T-helper 1 cell treated with Interleukin-12 subunit alpha and Interleukin-12 subunit beta and Interleukin-4 antibody, amounts not matched to agents 30 ng/mL and 1 ng/mL, for 36 hours (primary cell): Measurements from ENCODE around the gene POU2F2. TPM values are rescaled to one million over a fixed set of nuclear protein-coding genes. Genes with fewer than 3 reads are reported as not detected.

Experiments
- intact Hi-C: fragments of 100-400 bp; cut with micrococcal nuclease; formaldehyde crosslinking; loops from one replicate; pipeline ENCODE4 v1.15.1; 2024
- total RNA-seq: library from RNA; stranded (reverse); gene quantifications from 2 replicates; pipeline ENCODE4 v1.2.3, GENCODE V29; 2022

Gene POU2F2
- total RNA-seq: 42.8 and 46.2 TPM in 2 replicates

- intact Hi-C loops: loop anchor here (1.0 to 5.0 kb wide), 11 partner anchors 10 to 291 kb away; partner anchors contain the start of genes MEGF8, PAFAH1B3, PRR19 and ZNF526
Observed at GRCh38 chr19:42132030-42132628, at the start of gene POU2F2. TSS of gene POU2F2 (minus strand) at chr19:42132446. CDS start at chr19:42132411, 35 bp downstream.

- intact Hi-C loops: no loop called here
Observed at GRCh38 chr19:42178791-42179674, 46.8 kb upstream of the POU2F2 start.

DNA sequence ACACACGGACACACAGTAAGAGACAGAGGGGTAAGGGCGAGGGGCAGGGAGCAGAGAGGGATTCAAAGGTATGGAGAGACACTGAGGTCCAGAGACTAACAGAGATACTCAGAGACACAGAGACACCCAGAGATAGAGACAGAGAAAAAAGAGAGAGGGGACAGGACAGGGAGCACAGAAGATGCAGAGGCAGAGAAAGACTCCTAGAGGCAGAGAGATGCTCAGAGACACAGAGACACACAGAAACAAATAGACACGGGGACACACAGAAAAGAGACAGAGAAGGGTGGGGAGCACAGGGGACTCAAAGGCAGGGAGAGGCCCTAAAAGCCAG, 45.4 kb upstream of the POU2F2 start:
- intact Hi-C loops: loop anchor here (1.0 to 2.0 kb wide), 3 partner anchors 8 to 39 kb away; partner anchors contain the start of gene DEDD2

DNA sequence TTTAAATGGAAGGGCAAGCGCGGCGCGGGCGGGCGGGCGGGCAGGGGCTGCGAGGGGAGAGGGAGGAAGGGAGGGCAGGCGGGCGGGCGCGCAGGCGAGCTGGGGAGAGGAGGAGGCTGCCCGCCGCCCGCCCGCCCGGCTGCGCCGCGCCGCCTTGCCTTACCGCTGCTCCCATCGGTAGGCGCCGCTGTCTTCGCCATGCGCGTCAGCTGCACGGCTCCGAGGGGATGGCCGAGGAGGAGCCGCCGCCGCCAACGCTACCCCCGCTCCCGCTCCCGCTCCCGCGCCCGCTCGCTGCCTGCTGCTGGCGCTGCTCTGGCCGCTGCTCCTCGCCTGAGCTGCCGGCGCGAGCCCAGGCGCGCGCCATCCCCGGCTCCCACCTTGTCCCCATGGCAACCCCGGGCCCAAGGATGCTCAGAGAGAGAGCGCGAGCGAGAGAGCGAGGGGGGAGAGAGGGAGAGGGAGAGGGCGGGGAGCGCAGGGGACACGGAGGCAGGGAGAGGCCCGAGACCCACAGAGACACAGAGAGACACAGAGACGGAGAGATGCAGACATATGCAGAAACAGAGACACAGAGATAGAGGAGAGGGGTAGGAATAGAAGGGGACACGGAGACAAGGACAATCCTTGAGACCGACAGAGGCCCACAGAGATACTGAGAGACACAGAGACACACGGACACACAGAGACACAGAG, 44.9 kb upstream of the POU2F2 start:
- intact Hi-C loops: loop anchor here (1.0 to 2.0 kb wide), 4 partner anchors 8 to 44 kb away; partner anchors contain the start of gene DEDD2

GRCh38 chr19:42176649-42176989, 44.4 kb upstream of the POU2F2 start:
- intact Hi-C loops: loop anchor here (1.0 to 2.0 kb wide), 2 partner anchors 40 to 43 kb away; partner anchors contain the start of gene DEDD2

- intact Hi-C loops: loop anchor here (1.0 to 2.0 kb wide), 2 partner anchors 41 to 43 kb away; partner anchors contain the start of gene DEDD2
Observed at GRCh38 chr19:42175952-42176648, 43.9 kb upstream of the POU2F2 start.

DNA sequence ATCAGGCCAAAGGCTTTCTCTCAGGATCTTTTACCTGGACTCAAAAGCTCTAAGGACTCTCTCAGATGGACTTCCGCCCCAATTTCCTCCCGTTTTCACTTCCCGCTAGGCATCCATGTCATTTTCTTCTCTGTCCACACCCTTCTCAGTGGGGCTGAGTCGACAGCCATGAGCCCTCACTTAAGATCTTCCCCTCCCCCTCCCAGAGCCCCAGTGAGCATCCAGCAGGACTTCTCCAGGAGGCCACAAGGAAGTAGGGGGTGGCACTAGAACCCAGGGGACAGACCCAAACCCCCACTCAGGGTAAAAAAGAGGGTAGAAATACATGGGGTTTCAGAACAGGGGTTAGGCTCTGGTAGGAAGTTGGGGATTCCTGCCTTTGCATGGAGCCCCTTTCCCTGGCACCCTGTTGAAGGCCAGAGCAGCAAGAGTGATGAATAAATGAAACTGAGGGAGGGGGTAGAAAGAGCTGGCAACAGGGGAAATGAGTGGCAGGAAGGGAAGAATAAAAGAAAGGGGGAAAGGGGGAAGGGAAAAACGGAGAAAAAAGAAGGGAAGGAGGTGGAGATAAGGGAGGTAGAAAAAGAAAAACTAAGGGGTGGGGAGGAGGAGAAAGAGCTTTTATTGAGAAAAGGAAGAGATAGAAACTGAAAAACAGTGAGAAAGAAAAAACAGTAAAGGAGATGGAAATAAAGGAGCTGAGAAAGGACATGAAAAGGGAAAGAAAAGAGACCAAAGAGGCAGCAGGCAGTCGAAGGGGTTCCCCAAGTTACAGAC, 42.9 kb upstream of the POU2F2 start:
- intact Hi-C loops: no loop called here

- intact Hi-C loops: no loop called here
Observed at GRCh38 chr19:42174188-42174587, 41.9 kb upstream of the POU2F2 start.

DNA sequence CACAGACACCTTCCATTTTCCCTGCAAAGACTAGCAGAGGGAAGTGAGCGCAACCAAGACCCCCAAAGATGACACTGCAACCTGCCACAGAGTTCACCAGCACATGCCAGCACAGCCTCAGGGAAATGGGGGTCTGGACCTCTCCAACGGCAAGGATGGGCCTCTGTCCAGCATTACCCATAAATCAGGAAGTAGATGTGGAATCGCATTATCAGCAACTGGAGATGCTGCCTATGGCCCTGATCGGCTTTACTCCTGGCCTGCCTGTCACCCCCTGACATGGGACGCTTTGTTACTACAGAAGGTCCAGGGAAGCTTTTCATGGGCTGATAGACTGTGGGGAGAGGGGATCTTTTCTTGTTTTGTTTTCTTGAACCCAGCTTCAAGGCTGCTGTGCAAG, 41.4 kb upstream of the POU2F2 start:
- intact Hi-C loops: no loop called here

DNA sequence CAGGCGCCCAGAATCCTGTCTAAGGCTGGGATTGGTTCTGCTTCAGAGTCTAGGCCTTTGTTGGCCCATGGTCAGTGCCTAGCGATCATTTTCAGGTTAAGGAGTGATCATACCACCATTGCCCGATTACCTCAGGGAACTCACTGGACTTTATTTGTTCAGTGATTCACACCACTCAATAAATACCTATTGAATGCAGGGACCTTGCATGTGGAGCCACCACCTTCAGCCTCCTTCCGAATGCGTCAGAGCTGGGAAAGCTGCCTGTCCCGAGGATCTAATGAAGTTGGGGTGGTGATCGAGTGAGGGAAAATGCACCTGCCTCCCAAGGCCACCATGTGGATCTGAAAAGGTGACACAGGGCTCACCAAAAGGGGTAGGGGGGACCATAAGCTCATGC, 40.0 kb upstream of the POU2F2 start:
- intact Hi-C loops: no loop called here

- intact Hi-C loops: no loop called here
Observed at GRCh38 chr19:42170715-42171114, 38.5 kb upstream of the POU2F2 start.

DNA sequence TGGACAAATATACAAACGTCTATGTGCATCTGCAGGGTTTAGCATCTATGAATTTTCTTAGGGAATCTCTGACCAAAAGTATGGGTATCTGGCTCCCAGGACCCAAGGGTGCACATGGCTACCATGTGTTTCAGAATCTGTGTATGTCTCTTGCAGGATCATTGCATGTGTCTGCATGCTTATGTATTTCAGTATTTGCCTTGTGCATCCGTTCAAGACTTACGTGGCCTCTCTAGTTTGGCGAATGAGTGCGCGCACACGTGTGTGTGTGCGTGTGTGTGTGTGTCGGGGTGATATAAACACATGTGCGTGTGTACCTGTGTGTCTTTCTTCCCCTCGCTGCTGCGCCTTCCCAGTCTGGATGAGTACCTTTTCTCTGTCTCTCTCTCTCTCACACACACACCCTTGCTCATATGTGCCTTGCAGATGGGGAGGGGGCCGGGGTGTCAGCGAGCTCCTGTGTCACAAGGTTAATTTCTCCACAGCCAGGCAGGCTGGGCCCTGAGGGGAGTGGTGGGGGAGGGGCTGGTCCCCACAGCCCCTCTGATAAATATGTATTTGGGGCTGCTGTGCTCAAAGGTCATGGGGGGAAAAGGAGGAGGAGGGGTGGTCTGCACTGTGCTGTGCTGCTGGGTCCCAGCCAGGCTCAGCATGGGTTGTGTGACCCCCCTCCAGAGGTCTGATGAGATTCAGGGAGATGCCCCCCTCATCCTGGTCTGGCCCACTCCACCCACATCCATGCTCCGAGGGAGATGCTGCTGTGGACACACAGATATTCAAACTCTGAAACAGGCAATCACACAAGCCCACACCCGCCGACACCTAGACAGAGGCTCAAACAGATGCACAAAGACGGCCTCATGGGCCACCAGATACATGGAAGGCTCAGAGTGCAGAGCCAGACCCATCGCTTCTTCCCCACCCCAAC, 37.5 kb upstream of the POU2F2 start:
- intact Hi-C loops: no loop called here

GRCh38 chr19:42168206-42168605, 36.0 kb upstream of the POU2F2 start:
- intact Hi-C loops: no loop called here

DNA sequence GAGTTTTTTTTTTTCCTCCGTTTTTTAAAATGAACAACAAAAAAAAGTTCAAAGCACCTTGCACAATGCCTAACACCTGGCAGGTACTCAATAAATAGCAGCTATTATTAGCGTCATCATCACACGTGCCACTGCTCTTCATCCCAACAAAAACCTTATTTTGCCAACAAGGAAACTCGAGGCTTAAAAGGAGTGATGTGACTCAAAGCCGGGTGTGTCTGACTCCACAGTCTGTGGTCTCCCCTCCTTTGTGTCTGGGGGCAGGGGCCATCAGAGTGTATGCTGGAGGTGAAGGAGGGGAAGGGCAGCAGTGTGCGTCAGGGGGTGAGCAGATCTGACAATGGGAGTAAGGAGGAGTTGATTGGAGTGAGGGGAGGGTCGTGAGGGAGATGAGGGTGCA, 34.1 kb upstream of the POU2F2 start:
- intact Hi-C loops: no loop called here

GRCh38 chr19:42165146-42165545, 32.9 kb upstream of the POU2F2 start:
- intact Hi-C loops: no loop called here

GRCh38 chr19:42161616-42162263, 29.5 kb upstream of the POU2F2 start:
- intact Hi-C loops: no loop called here

DNA sequence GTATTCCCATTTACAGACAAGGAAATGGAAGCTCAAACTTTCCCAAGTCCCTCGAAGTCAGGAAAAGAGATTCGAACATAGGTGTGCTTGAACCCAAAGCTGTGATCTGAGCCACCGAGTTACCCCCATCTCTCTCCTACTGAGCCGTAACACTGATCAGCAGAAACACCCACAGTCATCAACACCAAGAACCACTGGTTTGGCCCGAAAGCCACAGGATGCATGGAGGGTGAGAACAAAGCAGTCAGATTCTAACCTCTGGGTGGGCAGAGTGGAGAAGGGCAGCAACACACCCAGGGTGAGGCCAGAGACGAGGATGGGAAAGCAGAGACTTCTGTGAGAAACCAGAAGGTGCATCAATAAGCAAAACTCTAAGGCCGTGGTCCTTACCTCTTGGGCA, 27.7 kb upstream of the POU2F2 start:
- intact Hi-C loops: no loop called here

DNA sequence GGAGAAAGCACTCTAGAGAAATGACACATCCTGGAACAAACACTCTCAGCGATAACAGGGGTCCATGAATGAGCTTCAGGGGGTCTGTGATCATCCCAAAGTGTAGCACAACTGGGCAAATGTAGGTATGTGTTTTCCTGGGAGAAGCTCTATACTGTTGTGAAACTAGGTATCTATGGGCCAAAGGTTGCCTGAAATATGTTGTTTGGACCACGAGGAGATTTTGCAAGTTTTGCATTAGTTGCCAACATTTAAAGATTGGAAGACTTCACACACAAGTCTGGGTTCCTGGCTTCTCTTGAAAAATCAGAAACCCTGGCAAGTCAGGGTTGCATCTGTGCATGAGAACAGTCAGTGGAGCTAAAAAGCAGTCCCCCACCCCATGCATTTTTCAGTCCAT, 26.7 kb upstream of the POU2F2 start:
- intact Hi-C loops: no loop called here

- intact Hi-C loops: no loop called here
Observed at GRCh38 chr19:42156571-42156970, 24.3 kb upstream of the POU2F2 start.
